SH-SY5Y (cell line): ENCODE data around the gene INKA2.

ENCODE experiments used
- GATA2 ChIP-seq: IDR thresholded peaks from 2 replicates; pipeline ENCODE4 v1.6.1; 2011; ENCODE audit warnings: mild to moderate bottlenecking, low read depth, low read length
- GATA3 ChIP-seq: IDR thresholded peaks from 2 replicates; pipeline ENCODE4 v1.6.1; 2011; ENCODE audit warnings: low read depth, mild to moderate bottlenecking, low read length, moderate library complexity

INKA2 gene

GRCh38 chr1:111739194-111739924 lies at the start of gene INKA2:
TSS of gene INKA2 (minus strand) at chr1:111739395. CDS start at chr1:111739242, 153 bp downstream.
- 0 out of 2 replicates have a peak, but pooled peaks have one; percentile 3 for TF ChIP-seq GATA2
- no peak for TF ChIP-seq GATA3

- TF ChIP-seq GATA2 (no peak), GATA3 (no peak)
Measured at GRCh38 chr1:111786669-111787207, 47.5 kb upstream of the INKA2 start.

GRCh38 chr1:111784273-111784901 lies 45.2 kb upstream of the INKA2 start:
- no peak for TF ChIP-seq GATA3
- no peak for TF ChIP-seq GATA2

- TF ChIP-seq GATA2 (no peak), GATA3 (no peak)
Measured at GRCh38 chr1:111779546-111779945, 40.4 kb upstream of the INKA2 start.

- TF ChIP-seq GATA3 (no peak), GATA2 (no peak)
Measured at GRCh38 chr1:111778541-111779051, 39.4 kb upstream of the INKA2 start.

- no peak for TF ChIP-seq GATA3
- no peak for TF ChIP-seq GATA2
Measured at GRCh38 chr1:111778066-111778465, 38.9 kb upstream of the INKA2 start.

GRCh38 chr1:111777301-111777700 lies 38.1 kb upstream of the INKA2 start:
- TF ChIP-seq GATA2 (no peak), GATA3 (no peak)

GRCh38 chr1:111776861-111777260 lies 37.7 kb upstream of the INKA2 start:
- TF ChIP-seq GATA2 (no peak), GATA3 (no peak)

GRCh38 chr1:111776391-111776790 lies 37.2 kb upstream of the INKA2 start:
- TF ChIP-seq GATA2 (no peak), GATA3 (no peak)

GRCh38 chr1:111775966-111776365 lies 36.8 kb upstream of the INKA2 start:
- TF ChIP-seq GATA2 (no peak), GATA3 (no peak)

- TF ChIP-seq GATA3 (no peak), GATA2 (no peak)
Measured at GRCh38 chr1:111770916-111771315, 31.7 kb upstream of the INKA2 start.

GRCh38 chr1:111769517-111770146 lies 30.4 kb upstream of the INKA2 start:
- TF ChIP-seq GATA3 (no peak), GATA2 (no peak)

GRCh38 chr1:111768625-111769024 lies 29.4 kb upstream of the INKA2 start:
- TF ChIP-seq GATA3 (no peak), GATA2 (no peak)

GRCh38 chr1:111768023-111768422 lies 28.8 kb upstream of the INKA2 start:
- TF ChIP-seq GATA2 (no peak), GATA3 (no peak)

- no peak for TF ChIP-seq GATA2
- TF ChIP-seq GATA3, result no peak
Measured at GRCh38 chr1:111762332-111762731, 23.1 kb upstream of the INKA2 start.
